Effector memory CD4-positive, alpha-beta T cell (primary cell): ENCODE data around the gene PGC.

Experiments
- DNase-seq, 3 donors: peaks; one replicate each; pipeline ENCODE4 v3.0.0-alpha.2; 2020
- H3K27ac ChIP-seq: 2 replicates; pipeline ENCODE4 v1.7.0; 2013; ENCODE audit warnings: mild to moderate bottlenecking, low read length, moderate library complexity; ENCODE audit not compliant: insufficient read depth, poor library complexity, severe bottlenecking
- H3K27me3 ChIP-seq: replicated peaks from 2 replicates; pipeline ENCODE4 v1.7.0; 2013; ENCODE audit warnings: mild to moderate bottlenecking, low read length; ENCODE audit not compliant: insufficient read depth, control insufficient read depth, poor library complexity, severe bottlenecking
- H3K36me3 ChIP-seq: 2 replicates; pipeline ENCODE4 v1.7.0; 2013; ENCODE audit warnings: mild to moderate bottlenecking, low read length, moderate library complexity; ENCODE audit not compliant: control insufficient read depth, insufficient read depth
- H3K4me1 ChIP-seq: 2 replicates; pipeline ENCODE4 v1.7.0; 2013; ENCODE audit warnings: low read length, mild to moderate bottlenecking; ENCODE audit not compliant: control insufficient read depth, insufficient read depth, poor library complexity, severe bottlenecking
- H3K4me3 ChIP-seq: 2 replicates; pipeline ENCODE4 v1.7.0; 2013; ENCODE audit warnings: low read length, low read depth, mild to moderate bottlenecking; ENCODE audit not compliant: insufficient read depth, poor library complexity, severe bottlenecking
- H3K9me3 ChIP-seq: 2 replicates; pipeline ENCODE4 v1.7.0; 2013; ENCODE audit warnings: mild to moderate bottlenecking, low read length, moderate library complexity; ENCODE audit not compliant: control insufficient read depth

PGC gene

GRCh38 chr6:41713650-41714291, 33.4 kb downstream of the PGC start:
- H3K36me3 ChIP-seq, result no peaks in the 10 kb centered on the region
- no peak overlapping the region for H3K27ac ChIP-seq
- H3K27me3 ChIP-seq, result no peaks in the 10 kb centered on the region
- no peaks in the 10 kb centered on the region for H3K4me1 ChIP-seq
- no peak overlapping the region for H3K4me3 ChIP-seq
- no peaks in the 10 kb centered on the region for H3K9me3 ChIP-seq
- DNase-seq, result no peak

GRCh38 chr6:41713159-41713649, 34.0 kb downstream of the PGC start:
- no peaks in the 10 kb centered on the region for H3K36me3 ChIP-seq
- H3K27me3 ChIP-seq, result no peaks in the 10 kb centered on the region
- H3K4me3 ChIP-seq, result no peak overlapping the region
- DNase-seq, result no peak
- no peaks in the 10 kb centered on the region for H3K9me3 ChIP-seq
- H3K27ac ChIP-seq, result no peak overlapping the region
- peaks cover 3% of the 10 kb centered on the region for H3K4me1 ChIP-seq

- H3K4me1 ChIP-seq, result peaks cover 8% of the 10 kb centered on the region
- H3K27me3 ChIP-seq, result no peaks in the 10 kb centered on the region
- no peak overlapping the region for H3K27ac ChIP-seq
- no peak overlapping the region for H3K4me3 ChIP-seq
- H3K36me3 ChIP-seq, result no peaks in the 10 kb centered on the region
- DNase-seq, result no peak
- H3K9me3 ChIP-seq, result no peaks in the 10 kb centered on the region
Measured at GRCh38 chr6:41712651-41713103, 34.5 kb downstream of the PGC start.

- Histone ChIP-seq H3K4me1 (peaks cover 20% of the 10 kb centered on the region), H3K4me3 (no peak overlapping the region), H3K36me3 (no peaks in the 10 kb centered on the region), H3K27me3 (no peaks in the 10 kb centered on the region), H3K27ac (no peak overlapping the region), H3K9me3 (no peaks in the 10 kb centered on the region)
- DNase-seq, result no peak
Measured at GRCh38 chr6:41711323-41712038, 35.7 kb downstream of the PGC start.

GRCh38 chr6:41709375-41709774, 37.8 kb downstream of the PGC start:
- Histone ChIP-seq H3K4me1 (peaks cover 27% of the 10 kb centered on the region), H3K27ac (no peak overlapping the region), H3K4me3 (no peak overlapping the region), H3K27me3 (no peaks in the 10 kb centered on the region), H3K9me3 (no peaks in the 10 kb centered on the region), H3K36me3 (no peaks in the 10 kb centered on the region)
- DNase-seq, result no peak

- no peak overlapping the region for H3K4me3 ChIP-seq
Measured at GRCh38 chr6:41708856-41709255, 38.3 kb downstream of the PGC start.

GRCh38 chr6:41707565-41708200, 39.5 kb downstream of the PGC start:
- no peaks in the 10 kb centered on the region for H3K36me3 ChIP-seq
- peaks cover 27% of the 10 kb centered on the region for H3K4me1 ChIP-seq
- peak in 2 of 3 donors; percentile 5 to 17 for DNase-seq
- no peaks in the 10 kb centered on the region for H3K9me3 ChIP-seq
- H3K27ac ChIP-seq, result no peak overlapping the region
- no peaks in the 10 kb centered on the region for H3K27me3 ChIP-seq
- peak overlapping the region; percentile 20 for H3K4me3 ChIP-seq

More at GRCh38 chr6:41708856-41709255, 38.3 kb downstream of the PGC start:
- H3K27ac ChIP-seq, result no peak overlapping the region
- no peak for DNase-seq
- peaks cover 27% of the 10 kb centered on the region for H3K4me1 ChIP-seq
- H3K9me3 ChIP-seq, result no peaks in the 10 kb centered on the region
- H3K36me3 ChIP-seq, result no peaks in the 10 kb centered on the region
- H3K27me3 ChIP-seq, result no peaks in the 10 kb centered on the region

GRCh38 chr6:41706876-41707564, 40.2 kb downstream of the PGC start:
- no peak overlapping the region for H3K27ac ChIP-seq
- no peak overlapping the region for H3K4me3 ChIP-seq
- H3K27me3 ChIP-seq, result no peaks in the 10 kb centered on the region
- peaks cover 27% of the 10 kb centered on the region for H3K4me1 ChIP-seq
- DNase-seq, result no peak
- H3K36me3 ChIP-seq, result no peaks in the 10 kb centered on the region
- no peaks in the 10 kb centered on the region for H3K9me3 ChIP-seq

- H3K36me3 ChIP-seq, result no peaks in the 10 kb centered on the region
- H3K9me3 ChIP-seq, result no peaks in the 10 kb centered on the region
- no peak overlapping the region for H3K27ac ChIP-seq
- no peaks in the 10 kb centered on the region for H3K27me3 ChIP-seq
- peaks cover 27% of the 10 kb centered on the region for H3K4me1 ChIP-seq
- DNase-seq, result peak in 2 of 3 donors; percentile 11 to 28
- H3K4me3 ChIP-seq, result no peak overlapping the region
Measured at GRCh38 chr6:41705996-41706835, 41.0 kb downstream of the PGC start.
